ENCODE results near the gene CRELD2.

CRELD2 gene

DNA sequence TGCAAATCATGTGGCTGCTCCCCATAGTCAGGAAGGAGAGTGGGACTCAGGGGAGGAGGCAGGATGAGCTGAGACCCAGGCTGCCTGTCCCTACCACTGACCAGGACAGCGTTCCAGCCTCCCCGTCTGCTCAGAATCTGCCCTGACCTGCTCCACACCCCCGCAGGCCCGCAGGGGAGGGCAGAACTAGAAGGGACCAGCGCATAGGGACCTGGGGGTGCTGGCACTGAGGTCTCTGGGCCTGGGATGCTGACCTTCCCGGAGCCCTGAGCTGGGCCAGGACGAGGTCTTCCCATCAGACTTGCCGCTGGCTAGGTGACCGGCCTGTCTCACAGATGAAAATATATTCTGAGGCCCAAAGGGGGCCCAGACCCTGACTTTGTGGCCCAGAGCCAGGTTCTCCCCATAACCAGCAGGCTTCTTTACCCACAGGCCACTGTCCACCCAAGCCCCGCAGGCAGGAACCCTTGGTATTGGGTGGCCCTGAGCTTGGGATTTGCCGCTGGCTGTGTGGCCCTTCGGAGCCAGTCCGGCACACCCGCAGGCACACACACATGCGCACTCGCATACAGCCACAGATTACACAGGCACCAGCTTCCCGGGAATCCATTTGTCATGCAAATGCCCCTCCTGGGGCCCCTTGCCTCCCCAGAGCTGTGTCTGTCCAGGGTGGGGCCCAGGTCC lies 28.3 kb downstream of the CRELD2 start:
- H3K4me2 ChIP-seq (ENCODE audit: low read depth, low read length, poor library complexity, severe bottlenecking), result no peak overlapping the region

DNA sequence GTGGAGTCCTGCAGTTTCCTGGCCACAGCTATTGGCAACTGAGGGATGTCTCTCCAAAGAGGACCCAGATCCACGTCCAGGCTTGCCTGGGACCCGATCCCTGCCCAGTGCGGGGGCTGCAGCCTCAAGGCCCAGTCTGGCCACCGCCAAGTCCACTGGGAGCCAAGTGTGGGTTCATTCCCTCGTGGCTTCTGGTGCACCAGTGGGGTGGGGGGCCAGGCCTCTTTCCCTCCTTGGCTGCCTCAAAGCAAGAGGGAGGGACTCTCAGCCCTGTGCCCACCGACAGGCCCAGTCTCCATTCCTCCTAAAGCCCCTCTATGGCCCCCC lies 28.8 kb downstream of the CRELD2 start:
- Histone ChIP-seq H3K4me2 (ENCODE audit: low read depth, low read length, poor library complexity, severe bottlenecking) (no peak overlapping the region), H3K9me3 (ENCODE audit: insufficient read depth, low read length) (no peaks in the 10 kb centered on the region), H3K9ac (ENCODE audit: low read length) (no peak overlapping the region), H4K20me1 (ENCODE audit: low read depth, low read length) (no peaks in the 10 kb centered on the region), H3K36me3 (ENCODE audit: low read length) (no peaks in the 10 kb centered on the region), H2AFZ (ENCODE audit: low read depth, low read length, severe bottlenecking) (no peak overlapping the region), H3K79me2 (ENCODE audit: insufficient read depth, low read length) (no peaks in the 10 kb centered on the region), H3K27me3 (ENCODE audit: low read length) (no peaks in the 10 kb centered on the region), H3K27ac (ENCODE audit: low read depth, low read length) (no peak overlapping the region), H3F3A (ENCODE audit: insufficient read depth) (no peaks in the 10 kb centered on the region), H3K9me2 (replicated peaks; ENCODE audit: insufficient read depth, low read length) (no peaks in the 10 kb centered on the region), H3K4me3 (ENCODE audit: insufficient read depth, low read length, poor library complexity, severe bottlenecking) (no peak overlapping the region)
- TF ChIP-seq, protein P1, sequence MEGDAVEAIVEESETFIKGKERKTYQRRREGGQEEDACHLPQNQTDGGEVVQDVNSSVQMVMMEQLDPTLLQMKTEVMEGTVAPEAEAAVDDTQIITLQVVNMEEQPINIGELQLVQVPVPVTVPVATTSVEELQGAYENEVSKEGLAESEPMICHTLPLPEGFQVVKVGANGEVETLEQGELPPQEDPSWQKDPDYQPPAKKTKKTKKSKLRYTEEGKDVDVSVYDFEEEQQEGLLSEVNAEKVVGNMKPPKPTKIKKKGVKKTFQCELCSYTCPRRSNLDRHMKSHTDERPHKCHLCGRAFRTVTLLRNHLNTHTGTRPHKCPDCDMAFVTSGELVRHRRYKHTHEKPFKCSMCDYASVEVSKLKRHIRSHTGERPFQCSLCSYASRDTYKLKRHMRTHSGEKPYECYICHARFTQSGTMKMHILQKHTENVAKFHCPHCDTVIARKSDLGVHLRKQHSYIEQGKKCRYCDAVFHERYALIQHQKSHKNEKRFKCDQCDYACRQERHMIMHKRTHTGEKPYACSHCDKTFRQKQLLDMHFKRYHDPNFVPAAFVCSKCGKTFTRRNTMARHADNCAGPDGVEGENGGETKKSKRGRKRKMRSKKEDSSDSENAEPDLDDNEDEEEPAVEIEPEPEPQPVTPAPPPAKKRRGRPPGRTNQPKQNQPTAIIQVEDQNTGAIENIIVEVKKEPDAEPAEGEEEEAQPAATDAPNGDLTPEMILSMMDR (IDR thresholded peaks at IDR 0.05; ENCODE audit: insufficient read depth, low read length, poor library complexity, severe bottlenecking), result no peak
- no peak for TF ChIP-seq EZH2phosphoT487 (conservative IDR thresholded peaks at IDR 0.05; ENCODE audit: low read length)

More for the DNA sequence above, 28.3 kb downstream of the CRELD2 start:
- no peaks in the 10 kb centered on the region for H3K36me3 ChIP-seq (ENCODE audit: low read length)
- no peaks in the 10 kb centered on the region for H3K9me3 ChIP-seq (ENCODE audit: insufficient read depth, low read length)
- H3K27ac ChIP-seq (ENCODE audit: low read depth, low read length), result no peak overlapping the region
- H3F3A ChIP-seq (ENCODE audit: insufficient read depth), result no peaks in the 10 kb centered on the region
- H3K9ac ChIP-seq (ENCODE audit: low read length), result no peak overlapping the region
- TF ChIP-seq EZH2phosphoT487 (conservative IDR thresholded peaks at IDR 0.05; ENCODE audit: low read length), result no peak
- TF ChIP-seq, protein P1 (IDR thresholded peaks at IDR 0.05; ENCODE audit: insufficient read depth, low read length, poor library complexity, severe bottlenecking), result no peak
- H3K4me3 ChIP-seq (ENCODE audit: insufficient read depth, low read length, poor library complexity, severe bottlenecking), result no peak overlapping the region
- H3K27me3 ChIP-seq (ENCODE audit: low read length), result no peaks in the 10 kb centered on the region
- H4K20me1 ChIP-seq (ENCODE audit: low read depth, low read length), result no peaks in the 10 kb centered on the region
- no peak overlapping the region for H2AFZ ChIP-seq (ENCODE audit: low read depth, low read length, severe bottlenecking)
- no peaks in the 10 kb centered on the region for H3K9me2 ChIP-seq (replicated peaks; ENCODE audit: insufficient read depth, low read length)
- H3K79me2 ChIP-seq (ENCODE audit: insufficient read depth, low read length), result no peaks in the 10 kb centered on the region

DNA sequence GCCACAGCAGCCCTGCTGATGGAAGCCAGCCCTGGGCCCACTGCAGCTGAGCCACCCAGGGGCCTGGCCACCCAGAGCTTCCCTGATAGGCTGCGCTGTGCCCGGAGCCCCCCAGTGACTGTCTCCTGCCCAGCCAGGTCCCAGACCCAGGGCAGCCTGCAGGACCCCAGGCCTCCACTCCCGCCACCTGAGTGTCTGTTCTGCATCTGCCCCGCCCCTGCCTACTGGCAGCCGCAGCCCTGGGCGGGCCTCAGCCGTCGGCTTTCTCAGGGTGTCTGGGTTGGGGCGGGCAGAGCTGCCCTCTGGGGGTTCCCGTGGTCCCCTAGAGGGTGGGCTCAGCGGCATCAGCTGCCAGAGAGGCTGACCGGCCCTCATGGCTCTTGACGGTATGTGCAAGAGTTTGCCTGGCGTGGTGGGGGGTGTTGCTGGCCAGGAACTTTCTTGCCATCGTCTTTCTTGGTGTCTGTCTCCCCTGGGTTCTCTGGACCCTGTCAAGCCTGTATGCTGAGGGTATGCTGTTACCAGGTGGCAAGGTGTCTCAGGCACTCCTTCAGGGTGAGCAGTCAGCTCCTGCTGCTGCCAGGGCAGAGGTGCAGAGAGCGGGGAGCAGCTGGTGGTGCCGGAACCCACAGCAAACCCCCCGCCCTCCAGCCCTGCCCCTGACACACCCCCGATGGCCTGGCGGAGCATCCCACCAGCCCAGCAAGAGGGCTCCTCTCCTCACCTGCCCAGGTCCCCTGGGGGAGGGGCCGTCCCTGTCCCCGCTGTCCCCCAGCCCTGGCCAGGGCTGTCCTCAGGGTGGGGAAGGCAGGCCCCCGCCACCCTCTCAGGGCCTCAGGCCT lies 29.9 kb downstream of the CRELD2 start:
- H3K4me3 ChIP-seq (ENCODE audit: insufficient read depth, low read length, poor library complexity, severe bottlenecking), result no peak overlapping the region
- H2AFZ ChIP-seq (ENCODE audit: low read depth, low read length, severe bottlenecking), result no peak overlapping the region
- no peak for TF ChIP-seq EZH2phosphoT487 (conservative IDR thresholded peaks at IDR 0.05; ENCODE audit: low read length)
- TF ChIP-seq, protein P1 (IDR thresholded peaks at IDR 0.05; ENCODE audit: insufficient read depth, low read length, poor library complexity, severe bottlenecking), result no peak
- H3K27me3 ChIP-seq (ENCODE audit: low read length), result no peaks in the 10 kb centered on the region
- no peak overlapping the region for H3K9ac ChIP-seq (ENCODE audit: low read length)
- no peaks in the 10 kb centered on the region for H4K20me1 ChIP-seq (ENCODE audit: low read depth, low read length)
- no peak overlapping the region for H3K27ac ChIP-seq (ENCODE audit: low read depth, low read length)
- H3K4me2 ChIP-seq (ENCODE audit: low read depth, low read length, poor library complexity, severe bottlenecking), result no peak overlapping the region
- no peaks in the 10 kb centered on the region for H3K9me2 ChIP-seq (replicated peaks; ENCODE audit: insufficient read depth, low read length)
- no peaks in the 10 kb centered on the region for H3F3A ChIP-seq (ENCODE audit: insufficient read depth)
- H3K9me3 ChIP-seq (ENCODE audit: insufficient read depth, low read length), result no peaks in the 10 kb centered on the region
- H3K79me2 ChIP-seq (ENCODE audit: insufficient read depth, low read length), result no peaks in the 10 kb centered on the region
- H3K36me3 ChIP-seq (ENCODE audit: low read length), result no peaks in the 10 kb centered on the region

Measured in SU-DHL-6 (cell line).